Coronary artery (tissue), 2 donors: Measurements from ENCODE around the gene ID2.

Source experiments
- DNase-seq: peaks from one replicate; pipeline ENCODE4 v3.0.0-alpha.2; 2017; ENCODE audit warnings: low spot score
- H3K27ac ChIP-seq, 2 donors: fragments of 200-600 bp; sonication (generic); one replicate each; pipeline ENCODE4 v1.5.1; 2016 to 2019
- H3K4me3 ChIP-seq: fragments of 200-600 bp; sonication (generic); 2 replicates; pipeline ENCODE4 v1.5.1; 2016; ENCODE audit warnings: mild to moderate bottlenecking, moderate library complexity
- CTCF ChIP-seq: fragments of 200-600 bp; sonication (generic); IDR thresholded peaks from one replicate; pipeline ENCODE4 v1.5.1; 2019; ENCODE audit warnings: antibody characterized with exemption

The ID2 gene

GRCh38 chr2:8685697-8686358, 4.0 kb downstream of the ID2 start:
- Histone ChIP-seq H3K4me3 (peak overlapping the region; percentile 78), H3K27ac (peak overlapping the region; percentile 82 to 86)
- TF ChIP-seq CTCF = peak; percentile 99
- DNase-seq = peak; percentile 83

GRCh38 chr2:8691859-8692437, 10.1 kb downstream of the ID2 start:
- no peak for DNase-seq
- H3K27ac ChIP-seq = no peak overlapping the region
- TF ChIP-seq CTCF = no peak
- H3K4me3 ChIP-seq = no peak overlapping the region

GRCh38 chr2:8692783-8693156, 10.9 kb downstream of the ID2 start:
- no peak for TF ChIP-seq CTCF
- H3K27ac ChIP-seq = no peak overlapping the region
- no peak overlapping the region for H3K4me3 ChIP-seq
- DNase-seq = no peak

- TF ChIP-seq CTCF = no peak
- peak overlapping the region; percentile 49 for H3K4me3 ChIP-seq
- DNase-seq = no peak
Measured at GRCh38 chr2:8693157-8693821, 11.4 kb downstream of the ID2 start.

GRCh38 chr2:8694737-8695136, 12.9 kb downstream of the ID2 start:
- no peak for TF ChIP-seq CTCF
- no peak for DNase-seq
- no peak overlapping the region for H3K27ac ChIP-seq
- H3K4me3 ChIP-seq = no peak overlapping the region

More at GRCh38 chr2:8693157-8693821, 11.4 kb downstream of the ID2 start:
- no peak overlapping the region for H3K27ac ChIP-seq

GRCh38 chr2:8697190-8697589, 15.3 kb downstream of the ID2 start:
- H3K4me3 ChIP-seq = no peak overlapping the region
- H3K27ac ChIP-seq = no peak overlapping the region
- TF ChIP-seq CTCF = no peak
- DNase-seq = no peak

GRCh38 chr2:8699839-8700238, 18.0 kb downstream of the ID2 start:
- DNase-seq = no peak
- no peak overlapping the region for H3K4me3 ChIP-seq
- H3K27ac ChIP-seq = no peak overlapping the region
- TF ChIP-seq CTCF = no peak
